ENCODE data around the gene ADGRF4. TPM values are rescaled to one million over a fixed set of nuclear protein-coding genes. Genes with fewer than 3 reads are reported as not detected.

The ADGRF4 gene
- total RNA-seq, 5 donors from 2014 or later (not counting 1 experiment from before 2014, with no cell fraction given): not detected

- no peak overlapping the region for H3K4me3 ChIP-seq (ENCODE audit: control insufficient read depth in 1 of 2, extremely low read depth in 1 of 2, low read length in 1 of 2)
- ATAC-seq (replicated peaks in 1 of 4) (no peak), DNase-seq (no peak)
- H3K27me3 Mint-ChIP-seq: peaks cover 15 to 16% of the 10 kb centered on the region in 2 donors
- no peak overlapping the region for H3K27ac Mint-ChIP-seq
- no peaks in the 10 kb centered on the region for H3K9me3 ChIP-seq
- H3K27me3 ChIP-seq (replicated peaks in 1 of 2; ENCODE audit: control insufficient read depth in 2 of 2, extremely low read depth in 1 of 2, insufficient read depth in 2 of 2, low read length in 1 of 2): peaks cover 0 to 2% of the 10 kb centered on the region in 2 experiments
- no peaks in the 10 kb centered on the region for H3K4me1 ChIP-seq (ENCODE audit: control insufficient read depth in 1 of 2, extremely low read depth in 1 of 2, insufficient read depth in 2 of 2, low read length in 2 of 2)
- no peak overlapping the region for H3K4me3 Mint-ChIP-seq
- no peaks in the 10 kb centered on the region for H3K9me3 Mint-ChIP-seq
- H3K36me3 ChIP-seq (ENCODE audit: control insufficient read depth in 2 of 2, extremely low read depth in 1 of 2, insufficient read depth in 1 of 2, low read length in 1 of 2): no peaks in the 10 kb centered on the region
- no peak overlapping the region for H3K27ac ChIP-seq (ENCODE audit: low read length)
- H3K36me3 Mint-ChIP-seq: no peaks in the 10 kb centered on the region
- H3K4me1 Mint-ChIP-seq: peaks cover 0 to 6% (median 0%) of the 10 kb centered on the region in 3 donors
- CTCF ChIA-PET: no interaction called here
- POLR2A ChIA-PET: no interaction called here
- WGBS (ENCODE audit: insufficient coverage): no CpG with 5 or more reads among the region's 4 CpGs
These were observed 16.4 kb downstream of the ADGRF4 start for GRCh38 chr6:47714802-47715201.

- ChIA-PET CTCF (interaction anchor here in 1 of 2 donors (0.6 kb wide), 1 partner anchor 15 kb away, joined by 3 read pairs; no protein-coding TSS in a partner anchor), POLR2A (no interaction called here)
- H3K27ac Mint-ChIP-seq: no peak overlapping the region
These were observed 17.4 kb downstream of the ADGRF4 start for GRCh38 chr6:47715782-47716181.

GRCh38 chr6:47716207-47716606, 17.8 kb downstream of the ADGRF4 start:
- WGBS (ENCODE audit: insufficient coverage): no CpG with 5 or more reads among the region's 2 CpGs
- CTCF ChIA-PET: no interaction called here
- H3K4me3 Mint-ChIP-seq: no peak overlapping the region
- Histone ChIP-seq H3K36me3 (ENCODE audit: control insufficient read depth in 2 of 2, extremely low read depth in 1 of 2, insufficient read depth in 1 of 2, low read length in 1 of 2) (no peaks in the 10 kb centered on the region), H3K4me1 (ENCODE audit: control insufficient read depth in 1 of 2, extremely low read depth in 1 of 2, insufficient read depth in 2 of 2, low read length in 2 of 2) (no peaks in the 10 kb centered on the region), H3K4me3 (ENCODE audit: control insufficient read depth in 1 of 2, extremely low read depth in 1 of 2, low read length in 1 of 2) (no peak overlapping the region), H3K27me3 (replicated peaks in 1 of 2; ENCODE audit: control insufficient read depth in 2 of 2, extremely low read depth in 1 of 2, insufficient read depth in 2 of 2, low read length in 1 of 2) (peaks cover 0 to 2% of the 10 kb centered on the region in 2 experiments), H3K27ac (ENCODE audit: low read length) (no peak overlapping the region), H3K9me3 (no peaks in the 10 kb centered on the region)
- H3K27me3 Mint-ChIP-seq: peaks cover 6 to 15% of the 10 kb centered on the region in 2 donors
- H3K36me3 Mint-ChIP-seq: no peaks in the 10 kb centered on the region
- POLR2A ChIA-PET: no interaction called here
- ATAC-seq (replicated peaks in 1 of 4) (no peak), DNase-seq (no peak)
- no peaks in the 10 kb centered on the region for H3K9me3 Mint-ChIP-seq
- H3K27ac Mint-ChIP-seq: no peak overlapping the region
- H3K4me1 Mint-ChIP-seq: peaks cover 0 to 6% (median 0%) of the 10 kb centered on the region in 3 donors

More at GRCh38 chr6:47715782-47716181, 17.4 kb downstream of the ADGRF4 start:
- Mint-ChIP-seq H3K4me1 (peaks cover 0 to 6% (median 0%) of the 10 kb centered on the region in 3 donors), H3K36me3 (no peaks in the 10 kb centered on the region), H3K4me3 (no peak overlapping the region), H3K9me3 (no peaks in the 10 kb centered on the region), H3K27me3 (peaks cover 9 to 15% of the 10 kb centered on the region in 2 donors)
- ATAC-seq (replicated peaks in 1 of 4) (no peak), DNase-seq (no peak)
- H3K27me3 ChIP-seq (replicated peaks in 1 of 2; ENCODE audit: control insufficient read depth in 2 of 2, extremely low read depth in 1 of 2, insufficient read depth in 2 of 2, low read length in 1 of 2): peaks cover 0 to 2% of the 10 kb centered on the region in 2 experiments
- no peak overlapping the region for H3K4me3 ChIP-seq (ENCODE audit: control insufficient read depth in 1 of 2, extremely low read depth in 1 of 2, low read length in 1 of 2)
- no peaks in the 10 kb centered on the region for H3K36me3 ChIP-seq (ENCODE audit: control insufficient read depth in 2 of 2, extremely low read depth in 1 of 2, insufficient read depth in 1 of 2, low read length in 1 of 2)
- H3K4me1 ChIP-seq (ENCODE audit: control insufficient read depth in 1 of 2, extremely low read depth in 1 of 2, insufficient read depth in 2 of 2, low read length in 2 of 2): no peaks in the 10 kb centered on the region
- no peak overlapping the region for H3K27ac ChIP-seq (ENCODE audit: low read length)
- no peaks in the 10 kb centered on the region for H3K9me3 ChIP-seq

- H3K27me3 Mint-ChIP-seq: peaks cover 2 to 10% of the 10 kb centered on the region in 2 donors
- no peaks in the 10 kb centered on the region for H3K36me3 ChIP-seq (ENCODE audit: control insufficient read depth in 2 of 2, extremely low read depth in 1 of 2, insufficient read depth in 1 of 2, low read length in 1 of 2)
- peaks cover 0 to 6% (median 0%) of the 10 kb centered on the region in 3 donors for H3K4me1 Mint-ChIP-seq
- WGBS (ENCODE audit: insufficient coverage): no CpG with 5 or more reads among the region's 1 CpG
- ATAC-seq (replicated peaks in 1 of 4) (no peak), DNase-seq (no peak)
- H3K9me3 Mint-ChIP-seq: no peaks in the 10 kb centered on the region
- no peak overlapping the region for H3K4me3 Mint-ChIP-seq
- H3K27ac ChIP-seq (ENCODE audit: low read length): no peak overlapping the region
- POLR2A ChIA-PET: no interaction called here
- CTCF ChIA-PET: no interaction called here
- H3K27ac Mint-ChIP-seq: no peak overlapping the region
- no peaks in the 10 kb centered on the region for H3K9me3 ChIP-seq
- no peak overlapping the region for H3K4me3 ChIP-seq (ENCODE audit: control insufficient read depth in 1 of 2, extremely low read depth in 1 of 2, low read length in 1 of 2)
- peaks cover 0 to 2% of the 10 kb centered on the region in 2 experiments for H3K27me3 ChIP-seq (replicated peaks in 1 of 2; ENCODE audit: control insufficient read depth in 2 of 2, extremely low read depth in 1 of 2, insufficient read depth in 2 of 2, low read length in 1 of 2)
- H3K4me1 ChIP-seq (ENCODE audit: control insufficient read depth in 1 of 2, extremely low read depth in 1 of 2, insufficient read depth in 2 of 2, low read length in 2 of 2): no peaks in the 10 kb centered on the region
- no peaks in the 10 kb centered on the region for H3K36me3 Mint-ChIP-seq
These were observed 20.2 kb downstream of the ADGRF4 start for GRCh38 chr6:47718571-47718970.

DNA sequence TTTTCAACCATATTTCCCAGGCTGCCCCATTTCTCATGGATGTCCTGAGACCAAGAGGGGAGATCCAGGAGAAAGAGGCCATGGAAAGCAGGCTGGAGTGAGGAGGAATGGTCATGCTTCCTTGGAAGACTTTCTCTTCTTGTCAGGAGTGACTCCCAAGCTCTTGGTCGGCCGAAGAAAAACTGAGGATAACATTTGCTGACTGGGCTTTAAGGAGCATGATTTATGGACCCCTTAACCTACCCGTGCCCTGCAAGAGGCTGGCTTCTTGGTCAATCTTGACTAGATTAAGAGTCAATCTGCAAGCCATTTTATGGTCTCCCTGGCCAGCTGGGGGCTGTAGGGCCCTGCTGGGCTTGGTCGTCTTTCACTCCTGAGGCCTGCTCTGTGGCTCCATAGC, 22.8 kb downstream of the ADGRF4 start:
- Histone ChIP-seq H3K4me1 (ENCODE audit: control insufficient read depth in 1 of 2, extremely low read depth in 1 of 2, insufficient read depth in 2 of 2, low read length in 2 of 2) (no peaks in the 10 kb centered on the region), H3K27ac (ENCODE audit: low read length) (no peak overlapping the region), H3K4me3 (ENCODE audit: control insufficient read depth in 1 of 2, extremely low read depth in 1 of 2, low read length in 1 of 2) (no peak overlapping the region), H3K36me3 (ENCODE audit: control insufficient read depth in 2 of 2, extremely low read depth in 1 of 2, insufficient read depth in 1 of 2, low read length in 1 of 2) (no peaks in the 10 kb centered on the region), H3K27me3 (replicated peaks in 1 of 2; ENCODE audit: control insufficient read depth in 2 of 2, extremely low read depth in 1 of 2, insufficient read depth in 2 of 2, low read length in 1 of 2) (peaks cover 0 to 2% of the 10 kb centered on the region in 2 experiments), H3K9me3 (no peaks in the 10 kb centered on the region)
- no peak overlapping the region for H3K4me3 Mint-ChIP-seq
- WGBS (ENCODE audit: insufficient coverage): 74% methylated on average over 4 of the region's 4 CpGs
- no peaks in the 10 kb centered on the region for H3K36me3 Mint-ChIP-seq
- ChIA-PET CTCF (no interaction called here), POLR2A (interaction anchor here in 1 of 2 donors (0.5 kb wide), 1 partner anchor 17 kb away, joined by 7 read pairs; no protein-coding TSS in a partner anchor)
- H3K4me1 Mint-ChIP-seq: peaks cover 0 to 3% (median 0%) of the 10 kb centered on the region in 3 donors
- H3K27ac Mint-ChIP-seq: no peak overlapping the region
- no peaks in the 10 kb centered on the region for H3K9me3 Mint-ChIP-seq
- no peak for DNase-seq
- peaks cover 2 to 10% of the 10 kb centered on the region in 2 donors for H3K27me3 Mint-ChIP-seq
- ATAC-seq (replicated peaks in 1 of 4): no peak

DNA sequence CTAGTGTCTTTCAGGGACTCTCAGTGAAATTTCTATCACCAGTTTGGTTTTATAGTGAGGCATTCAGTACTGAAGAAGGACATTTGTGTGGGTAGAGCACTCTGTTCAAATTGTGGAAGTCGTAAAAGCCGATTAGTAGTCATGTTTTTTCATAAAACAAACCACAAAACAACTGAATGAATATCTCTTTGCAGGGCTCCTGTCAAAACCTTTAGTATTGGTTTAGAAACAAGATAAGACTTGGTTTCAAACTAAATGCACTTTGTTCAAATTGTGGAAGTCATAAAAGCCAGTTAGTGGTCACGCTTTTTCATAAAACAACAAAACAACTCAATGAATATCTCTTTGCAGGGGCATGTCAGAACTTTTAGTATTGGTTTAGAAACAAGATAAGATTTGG, 23.8 kb downstream of the ADGRF4 start:
- H3K4me1 ChIP-seq (ENCODE audit: control insufficient read depth in 1 of 2, extremely low read depth in 1 of 2, insufficient read depth in 2 of 2, low read length in 2 of 2): no peaks in the 10 kb centered on the region
- Mint-ChIP-seq H3K4me3 (no peak overlapping the region), H3K36me3 (no peaks in the 10 kb centered on the region), H3K27me3 (peaks cover 2 to 10% of the 10 kb centered on the region in 2 donors), H3K4me1 (no peaks in the 10 kb centered on the region), H3K27ac (no peak overlapping the region), H3K9me3 (no peaks in the 10 kb centered on the region)
- H3K36me3 ChIP-seq (ENCODE audit: control insufficient read depth in 2 of 2, extremely low read depth in 1 of 2, insufficient read depth in 1 of 2, low read length in 1 of 2): no peaks in the 10 kb centered on the region
- ATAC-seq (replicated peaks in 1 of 4) (no peak), DNase-seq (no peak)
- no peak overlapping the region for H3K4me3 ChIP-seq (ENCODE audit: control insufficient read depth in 1 of 2, extremely low read depth in 1 of 2, low read length in 1 of 2)
- ChIA-PET CTCF (interaction anchor here in 1 of 2 donors (1.0 kb wide), 1 partner anchor 9 kb away, joined by 3 read pairs; no protein-coding TSS in a partner anchor), POLR2A (no interaction called here)
- H3K27me3 ChIP-seq (replicated peaks in 1 of 2; ENCODE audit: control insufficient read depth in 2 of 2, extremely low read depth in 1 of 2, insufficient read depth in 2 of 2, low read length in 1 of 2): peaks cover 0 to 1% of the 10 kb centered on the region in 2 experiments
- no CpG with 5 or more reads among the region's 3 CpGs for WGBS (ENCODE audit: insufficient coverage)
- H3K27ac ChIP-seq (ENCODE audit: low read length): no peak overlapping the region
- no peaks in the 10 kb centered on the region for H3K9me3 ChIP-seq

DNA sequence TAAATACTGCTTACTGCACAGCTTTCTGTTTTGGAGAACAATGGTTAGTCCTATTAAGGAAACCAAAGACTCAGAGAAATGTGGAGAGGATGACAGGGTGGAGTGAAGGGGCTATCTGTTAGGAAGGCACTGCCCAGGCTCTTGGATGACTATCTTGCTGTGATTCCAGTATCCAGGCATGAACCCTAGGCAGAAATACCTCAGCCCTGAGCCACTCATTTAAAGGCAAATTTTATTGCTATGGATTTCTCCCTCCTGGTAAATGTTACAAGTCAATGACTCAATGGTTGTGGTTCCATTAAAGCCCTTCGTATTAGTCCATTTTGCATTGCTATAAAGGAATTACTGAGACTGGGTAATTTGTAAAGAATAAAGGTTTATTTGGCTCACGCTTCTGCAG, 25.9 kb downstream of the ADGRF4 start:
- ChIA-PET CTCF (no interaction called here), POLR2A (no interaction called here)
- Mint-ChIP-seq H3K9me3 (no peaks in the 10 kb centered on the region), H3K4me1 (peaks cover 0 to under 1% (median under 1%) of the 10 kb centered on the region in 3 donors), H3K27me3 (peaks cover 0 to 10% of the 10 kb centered on the region in 2 donors), H3K27ac (no peak overlapping the region), H3K4me3 (no peak overlapping the region), H3K36me3 (no peaks in the 10 kb centered on the region)
- ATAC-seq (replicated peaks in 1 of 4) (no peak), DNase-seq (no peak)
- H3K27me3 ChIP-seq (replicated peaks in 1 of 2; ENCODE audit: control insufficient read depth in 2 of 2, extremely low read depth in 1 of 2, insufficient read depth in 2 of 2, low read length in 1 of 2): no peaks in the 10 kb centered on the region
- H3K36me3 ChIP-seq (ENCODE audit: control insufficient read depth in 2 of 2, extremely low read depth in 1 of 2, insufficient read depth in 1 of 2, low read length in 1 of 2): no peaks in the 10 kb centered on the region
- H3K4me1 ChIP-seq (ENCODE audit: control insufficient read depth in 1 of 2, extremely low read depth in 1 of 2, insufficient read depth in 2 of 2, low read length in 2 of 2): no peaks in the 10 kb centered on the region
- no peak overlapping the region for H3K4me3 ChIP-seq (ENCODE audit: control insufficient read depth in 1 of 2, extremely low read depth in 1 of 2, low read length in 1 of 2)
- WGBS (ENCODE audit: insufficient coverage): 63% methylated on average over 1 of the region's 2 CpGs
- H3K27ac ChIP-seq (ENCODE audit: low read length): no peak overlapping the region
- no peaks in the 10 kb centered on the region for H3K9me3 ChIP-seq
